ENCODE measurements around the gene PLPPR1. TPM values are rescaled to one million over a fixed set of nuclear protein-coding genes. Genes with fewer than 3 reads are reported as not detected.

The PLPPR1 gene
- total and polyA plus RNA-seq, 2 donors (not counting 1 experiment from before 2014, with no cell fraction given): not detected

DNA sequence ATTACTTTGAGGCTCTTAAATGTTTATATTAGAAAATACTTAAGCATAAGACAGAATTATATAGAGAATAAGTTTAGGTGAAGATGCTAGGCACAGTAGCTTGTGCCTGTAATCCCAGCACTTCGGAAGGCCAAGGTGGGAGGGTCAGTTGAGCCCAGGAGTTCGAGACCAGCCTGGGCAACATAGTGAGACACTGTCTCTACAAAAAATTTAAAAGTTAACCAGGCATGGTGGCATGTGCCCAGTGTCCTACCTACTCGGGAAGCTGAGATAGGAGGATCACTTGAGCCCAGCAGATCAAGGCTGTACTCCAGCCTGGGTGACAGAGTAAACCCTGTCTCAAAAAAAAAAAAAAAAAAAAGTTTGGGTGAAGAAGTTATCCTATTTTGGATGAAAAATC is 294.6 kb downstream of the PLPPR1 start:
- H3K4me1 ChIP-seq (ENCODE audit: control insufficient read depth, extremely low read depth, insufficient read depth, low read length): no peaks in the 10 kb centered on the region
- H2AFZ ChIP-seq (ENCODE audit: low read length): no peak overlapping the region
- TF ChIP-seq, protein P1, sequence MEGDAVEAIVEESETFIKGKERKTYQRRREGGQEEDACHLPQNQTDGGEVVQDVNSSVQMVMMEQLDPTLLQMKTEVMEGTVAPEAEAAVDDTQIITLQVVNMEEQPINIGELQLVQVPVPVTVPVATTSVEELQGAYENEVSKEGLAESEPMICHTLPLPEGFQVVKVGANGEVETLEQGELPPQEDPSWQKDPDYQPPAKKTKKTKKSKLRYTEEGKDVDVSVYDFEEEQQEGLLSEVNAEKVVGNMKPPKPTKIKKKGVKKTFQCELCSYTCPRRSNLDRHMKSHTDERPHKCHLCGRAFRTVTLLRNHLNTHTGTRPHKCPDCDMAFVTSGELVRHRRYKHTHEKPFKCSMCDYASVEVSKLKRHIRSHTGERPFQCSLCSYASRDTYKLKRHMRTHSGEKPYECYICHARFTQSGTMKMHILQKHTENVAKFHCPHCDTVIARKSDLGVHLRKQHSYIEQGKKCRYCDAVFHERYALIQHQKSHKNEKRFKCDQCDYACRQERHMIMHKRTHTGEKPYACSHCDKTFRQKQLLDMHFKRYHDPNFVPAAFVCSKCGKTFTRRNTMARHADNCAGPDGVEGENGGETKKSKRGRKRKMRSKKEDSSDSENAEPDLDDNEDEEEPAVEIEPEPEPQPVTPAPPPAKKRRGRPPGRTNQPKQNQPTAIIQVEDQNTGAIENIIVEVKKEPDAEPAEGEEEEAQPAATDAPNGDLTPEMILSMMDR (conservative IDR thresholded peaks at IDR 0.05 in 1 of 2, IDR thresholded peaks at IDR 0.05 in 1 of 2; ENCODE audit: low read depth in 1 of 2, low read length in 2 of 2): no peak
- no peak for TF ChIP-seq EZH2 (IDR thresholded peaks at IDR 0.05; ENCODE audit: low read length, missing control alignments)
- H3K79me2 ChIP-seq (ENCODE audit: control insufficient read depth, insufficient read depth, low read length): no peaks in the 10 kb centered on the region
- H3K36me3 ChIP-seq (ENCODE audit: control insufficient read depth, insufficient read depth, low read length): no peaks in the 10 kb centered on the region
- DNase-seq (ENCODE audit: low read depth in 2 of 2): no peak
- H3K27me3 ChIP-seq (ENCODE audit: control insufficient read depth, insufficient read depth, low read length): no peaks in the 10 kb centered on the region
- no peak overlapping the region for H3K4me3 ChIP-seq (replicated peaks in 1 of 4; ENCODE audit: control extremely low read depth in 1 of 4, insufficient read depth in 1 of 4, low read depth in 3 of 4, low read length in 4 of 4)
- H4K20me1 ChIP-seq (ENCODE audit: control insufficient read depth, extremely low read depth, insufficient read depth, low read length): no peaks in the 10 kb centered on the region
- H3K27ac ChIP-seq (ENCODE audit: insufficient read depth, low read length): no peak overlapping the region
- H3K4me2 ChIP-seq (ENCODE audit: extremely low read depth, insufficient read depth, low read length): no peak overlapping the region
- no peaks in the 10 kb centered on the region for H3K9me3 ChIP-seq (ENCODE audit: control insufficient read depth, insufficient read depth, low read depth, low read length)
- H3K9ac ChIP-seq (ENCODE audit: insufficient read depth, low read length): no peak overlapping the region

DNA sequence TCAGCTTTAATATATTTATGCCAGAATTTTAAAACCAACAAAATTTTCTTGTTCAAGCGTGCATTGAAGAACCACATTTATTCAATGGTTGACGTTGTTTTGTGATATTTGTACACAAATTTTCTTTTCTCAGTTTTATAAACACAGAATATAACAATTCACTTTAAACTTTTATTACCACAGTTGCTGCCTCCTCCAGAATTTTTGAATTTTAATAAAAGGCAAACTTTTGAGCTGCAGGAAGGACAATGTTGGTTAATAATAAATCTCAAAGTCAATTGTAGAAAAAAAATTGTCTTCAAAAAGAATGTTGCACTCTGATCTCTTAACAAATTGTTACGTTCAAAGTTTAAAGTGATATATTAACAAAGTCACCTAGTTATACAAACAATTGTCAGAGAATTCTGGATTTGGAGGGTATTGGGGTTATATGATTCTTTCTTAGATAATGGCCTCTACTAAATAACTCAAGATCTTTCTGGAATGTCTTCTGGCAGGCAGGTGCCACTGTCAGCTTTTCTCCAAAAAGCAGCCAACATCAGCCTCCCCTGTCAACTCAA is 295.8 kb downstream of the PLPPR1 start:
- no peak overlapping the region for H3K4me3 ChIP-seq (replicated peaks in 1 of 4; ENCODE audit: control extremely low read depth in 1 of 4, insufficient read depth in 1 of 4, low read depth in 3 of 4, low read length in 4 of 4)
- H2AFZ ChIP-seq (ENCODE audit: low read length): no peak overlapping the region
- H3K79me2 ChIP-seq (ENCODE audit: control insufficient read depth, insufficient read depth, low read length): no peaks in the 10 kb centered on the region
- DNase-seq (ENCODE audit: low read depth in 2 of 2): no peak
- H3K4me1 ChIP-seq (ENCODE audit: control insufficient read depth, extremely low read depth, insufficient read depth, low read length): no peaks in the 10 kb centered on the region
- no peaks in the 10 kb centered on the region for H3K36me3 ChIP-seq (ENCODE audit: control insufficient read depth, insufficient read depth, low read length)
- H3K9ac ChIP-seq (ENCODE audit: insufficient read depth, low read length): no peak overlapping the region
- no peaks in the 10 kb centered on the region for H4K20me1 ChIP-seq (ENCODE audit: control insufficient read depth, extremely low read depth, insufficient read depth, low read length)
- no peak for TF ChIP-seq EZH2 (IDR thresholded peaks at IDR 0.05; ENCODE audit: low read length, missing control alignments)
- TF ChIP-seq, protein P1 (conservative IDR thresholded peaks at IDR 0.05 in 1 of 2, IDR thresholded peaks at IDR 0.05 in 1 of 2; ENCODE audit: low read depth in 1 of 2, low read length in 2 of 2): no peak
- H3K9me3 ChIP-seq (ENCODE audit: control insufficient read depth, insufficient read depth, low read depth, low read length): no peaks in the 10 kb centered on the region
- no peaks in the 10 kb centered on the region for H3K27me3 ChIP-seq (ENCODE audit: control insufficient read depth, insufficient read depth, low read length)
- no peak overlapping the region for H3K27ac ChIP-seq (ENCODE audit: insufficient read depth, low read length)
- H3K4me2 ChIP-seq (ENCODE audit: extremely low read depth, insufficient read depth, low read length): no peak overlapping the region

DNA sequence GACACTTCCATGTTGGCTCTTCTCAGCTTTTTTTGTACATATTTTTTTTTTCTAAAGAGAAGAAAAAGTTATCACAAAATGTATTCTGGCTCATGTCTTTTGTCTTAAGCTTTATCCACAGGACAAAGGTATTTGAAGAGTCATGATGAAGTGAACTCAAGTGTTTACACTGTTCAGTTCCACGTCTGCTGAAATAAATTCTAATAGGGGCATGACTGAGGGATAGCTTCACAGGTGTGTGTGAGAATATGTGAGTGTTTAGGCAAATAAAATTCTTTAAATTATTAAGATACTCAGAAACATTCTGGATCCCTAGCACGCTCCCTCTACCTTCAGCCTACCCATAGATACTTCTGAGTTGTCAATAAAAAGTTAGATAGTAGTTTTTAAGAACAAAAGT is 296.5 kb downstream of the PLPPR1 start:
- DNase-seq (ENCODE audit: low read depth in 2 of 2): no peak
- Histone ChIP-seq H3K27ac (ENCODE audit: insufficient read depth, low read length) (no peak overlapping the region), H2AFZ (ENCODE audit: low read length) (no peak overlapping the region), H3K9me3 (ENCODE audit: control insufficient read depth, insufficient read depth, low read depth, low read length) (no peaks in the 10 kb centered on the region), H3K4me1 (ENCODE audit: control insufficient read depth, extremely low read depth, insufficient read depth, low read length) (no peaks in the 10 kb centered on the region), H3K79me2 (ENCODE audit: control insufficient read depth, insufficient read depth, low read length) (no peaks in the 10 kb centered on the region), H3K27me3 (ENCODE audit: control insufficient read depth, insufficient read depth, low read length) (no peaks in the 10 kb centered on the region), H3K4me3 (replicated peaks in 1 of 4; ENCODE audit: control extremely low read depth in 1 of 4, insufficient read depth in 1 of 4, low read depth in 3 of 4, low read length in 4 of 4) (no peak overlapping the region), H3K36me3 (ENCODE audit: control insufficient read depth, insufficient read depth, low read length) (no peaks in the 10 kb centered on the region), H4K20me1 (ENCODE audit: control insufficient read depth, extremely low read depth, insufficient read depth, low read length) (no peaks in the 10 kb centered on the region), H3K4me2 (ENCODE audit: extremely low read depth, insufficient read depth, low read length) (no peak overlapping the region), H3K9ac (ENCODE audit: insufficient read depth, low read length) (no peak overlapping the region)
- no peak for TF ChIP-seq EZH2 (IDR thresholded peaks at IDR 0.05; ENCODE audit: low read length, missing control alignments)
- TF ChIP-seq, protein P1 (conservative IDR thresholded peaks at IDR 0.05 in 1 of 2, IDR thresholded peaks at IDR 0.05 in 1 of 2; ENCODE audit: low read depth in 1 of 2, low read length in 2 of 2): no peak
